H1 (cell line): ENCODE measurements around the gene SOX10. TPM values are rescaled to one million over a fixed set of nuclear protein-coding genes. Genes with fewer than 3 reads are reported as not detected.

Experiments
- CHD7 ChIP-seq: fragments of 300-600 bp; sonication (generic); IDR thresholded peaks from 2 replicates; pipeline ENCODE4 v1.7.1; 2012; ENCODE audit warnings: low read length, moderate library complexity, mild to moderate bottlenecking, inconsistent platforms; ENCODE audit not compliant: insufficient replicate concordance
- JUND ChIP-seq: IDR thresholded peaks from 2 replicates; pipeline ENCODE4 v1.6.1; 2011; ENCODE audit warnings: mild to moderate bottlenecking, improper control_type of control experiment, low read length
- KDM1A ChIP-seq: fragments of 200-600, 300-600 bp; sonication (generic); IDR thresholded peaks from 2 replicates; pipeline ENCODE4 v1.7.1; 2016; ENCODE audit warnings: mild to moderate bottlenecking, low read length, borderline replicate concordance
- SP1 ChIP-seq: IDR thresholded peaks from 2 replicates; pipeline ENCODE4 v1.6.1; 2011; ENCODE audit warnings: low read depth, low read length
- TEAD4 ChIP-seq: IDR thresholded peaks from 2 replicates; pipeline ENCODE4 v1.6.1; 2012; ENCODE audit warnings: low read depth, low read length, inconsistent platforms, mixed read lengths
- polyA plus RNA-seq, 7 experiments: library from polyadenylated mRNA; depleted of rRNA in 3 of 7; stranded (reverse) in 5 of 7; unstranded in 2 of 7; fragments of >200 nt in 5 of 7; fragments of 200-250 nt in 2 of 7; gene quantifications; 1 replicate in 5 of 7; 2 replicates in 1 of 7; 4 replicates in 1 of 7; pipeline versions ENCODE4 v1.2.1 to v1.2.3, GENCODE V29; 2011 to 2013; ENCODE audit warnings: missing spikeins in 2 of 7, mixed read lengths in 2 of 7
- total RNA-seq: library from RNA; stranded (reverse); fragmentation: NEBNext Ultra II Directional; extraction: Animal tissue kit (Norgen Biotek cat#: 25700); gene quantifications from 2 replicates; pipeline ENCODE4 v1.2.1, GENCODE V29; 2021

Gene SOX10
- total and polyA plus RNA-seq, 2 of the 8 experiments (the other 6 are each of a cell fraction or from before 2014, with no cell fraction given): 2.7 TPM

GRCh38 chr22:37965940-37966664 is 18.3 kb downstream of the SOX10 start (continued):
- TF ChIP-seq CHD7 (no peak), SP1 (no peak), TEAD4 (0 out of 2 replicates have a peak, but pooled peaks have one; percentile 21), KDM1A (no peak), JUND (no peak)
